ENCODE measurements around the gene C1orf226.

C1orf226 gene

DNA sequence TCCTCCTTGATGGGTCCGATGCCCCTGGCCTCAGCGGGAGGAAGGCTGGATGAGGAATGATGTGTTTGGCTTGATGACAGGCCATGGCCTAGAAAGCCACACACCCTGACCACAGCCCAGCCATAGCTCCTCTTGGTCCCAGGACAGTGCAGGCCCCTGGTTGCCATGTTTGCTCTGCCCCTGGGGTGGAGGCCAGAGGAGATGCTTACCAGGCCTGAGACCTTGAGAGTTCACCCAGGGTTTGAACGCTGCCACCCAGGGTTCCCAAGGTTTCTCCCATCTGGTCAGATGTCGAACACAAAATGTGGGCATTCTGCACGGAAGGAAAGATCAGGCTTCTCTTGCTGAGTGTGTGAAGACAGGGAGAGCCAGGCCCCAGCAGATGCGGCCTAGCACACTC lies 2.6 kb downstream of the C1orf226 start:
- DNase-seq (ENCODE audit: low read depth in 2 of 3, low spot score in 2 of 3): no peak

DNA sequence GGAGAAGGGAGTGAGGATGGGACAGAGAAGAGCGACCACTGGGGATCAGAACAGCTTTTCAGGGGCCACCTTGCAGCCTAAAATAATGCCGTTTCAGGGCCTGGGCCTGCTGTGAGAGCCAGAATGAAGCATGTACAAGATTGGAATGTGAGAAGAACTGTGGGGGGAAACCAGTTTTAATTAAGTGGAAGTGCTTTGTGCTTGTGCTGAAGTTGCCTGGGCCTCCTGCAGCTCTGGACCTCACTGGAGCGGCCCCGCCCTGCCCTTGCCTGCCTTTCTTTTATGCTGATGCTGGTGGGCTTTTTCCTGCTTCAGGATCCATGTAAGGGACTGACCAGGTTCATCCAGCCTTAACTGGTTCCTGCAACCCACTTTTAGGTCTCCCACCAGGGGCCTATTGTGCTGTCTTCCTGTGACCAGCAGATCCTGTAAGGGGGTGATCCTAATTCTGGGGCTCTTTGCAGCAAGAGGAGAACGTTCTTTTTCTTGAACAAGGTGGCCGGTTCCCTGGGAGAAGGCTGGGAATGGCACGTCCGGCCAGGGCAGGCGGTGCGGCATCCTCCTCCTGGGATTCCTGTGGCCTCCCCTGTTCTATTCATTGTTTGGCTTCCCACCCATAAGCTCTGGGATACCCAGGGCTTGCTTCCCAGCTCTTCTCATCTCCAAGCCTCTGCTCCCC lies 3.2 kb downstream of the C1orf226 start:
- no peak for DNase-seq (ENCODE audit: low read depth in 2 of 3, low spot score in 2 of 3)

DNA sequence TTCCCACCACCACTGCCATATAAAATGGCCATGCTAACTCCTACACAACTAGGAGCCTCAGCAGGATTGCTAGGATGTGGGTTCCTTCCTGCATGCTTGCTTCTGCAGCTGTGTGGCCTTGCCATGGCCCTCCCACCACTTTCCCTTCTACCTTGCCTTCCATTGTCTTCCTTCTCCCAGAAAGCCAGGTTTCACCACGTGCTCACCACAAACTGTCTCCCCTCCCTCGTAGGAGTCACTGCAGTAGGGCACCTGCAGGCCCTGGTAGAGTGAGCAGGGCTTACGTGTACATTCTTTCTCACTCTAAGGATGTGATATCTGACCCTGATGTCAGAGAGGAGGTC lies 3.7 kb downstream of the C1orf226 start:
- no peak for DNase-seq (ENCODE audit: low read depth in 2 of 3, low spot score in 2 of 3)

DNA sequence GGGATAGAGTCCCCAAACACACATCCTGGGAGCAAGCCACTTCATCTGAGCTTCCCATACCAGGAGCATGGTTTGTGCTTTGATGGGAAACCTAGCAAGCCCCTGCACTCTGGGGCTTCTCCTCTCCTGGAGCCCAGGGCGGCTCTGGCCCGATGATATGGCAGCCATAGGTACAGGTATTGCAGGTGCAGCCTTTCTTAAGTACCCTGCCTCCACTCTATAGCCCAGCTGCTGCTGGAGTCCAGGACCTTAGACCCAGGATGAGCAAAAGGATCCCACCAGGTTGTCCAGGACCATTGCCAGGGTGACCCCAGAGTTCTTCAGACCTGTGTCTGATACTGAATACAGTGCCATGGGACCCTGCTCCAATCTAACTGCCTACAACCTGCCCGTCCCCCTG lies 4.2 kb downstream of the C1orf226 start:
- DNase-seq (ENCODE audit: low read depth in 2 of 3, low spot score in 2 of 3): no peak

DNA sequence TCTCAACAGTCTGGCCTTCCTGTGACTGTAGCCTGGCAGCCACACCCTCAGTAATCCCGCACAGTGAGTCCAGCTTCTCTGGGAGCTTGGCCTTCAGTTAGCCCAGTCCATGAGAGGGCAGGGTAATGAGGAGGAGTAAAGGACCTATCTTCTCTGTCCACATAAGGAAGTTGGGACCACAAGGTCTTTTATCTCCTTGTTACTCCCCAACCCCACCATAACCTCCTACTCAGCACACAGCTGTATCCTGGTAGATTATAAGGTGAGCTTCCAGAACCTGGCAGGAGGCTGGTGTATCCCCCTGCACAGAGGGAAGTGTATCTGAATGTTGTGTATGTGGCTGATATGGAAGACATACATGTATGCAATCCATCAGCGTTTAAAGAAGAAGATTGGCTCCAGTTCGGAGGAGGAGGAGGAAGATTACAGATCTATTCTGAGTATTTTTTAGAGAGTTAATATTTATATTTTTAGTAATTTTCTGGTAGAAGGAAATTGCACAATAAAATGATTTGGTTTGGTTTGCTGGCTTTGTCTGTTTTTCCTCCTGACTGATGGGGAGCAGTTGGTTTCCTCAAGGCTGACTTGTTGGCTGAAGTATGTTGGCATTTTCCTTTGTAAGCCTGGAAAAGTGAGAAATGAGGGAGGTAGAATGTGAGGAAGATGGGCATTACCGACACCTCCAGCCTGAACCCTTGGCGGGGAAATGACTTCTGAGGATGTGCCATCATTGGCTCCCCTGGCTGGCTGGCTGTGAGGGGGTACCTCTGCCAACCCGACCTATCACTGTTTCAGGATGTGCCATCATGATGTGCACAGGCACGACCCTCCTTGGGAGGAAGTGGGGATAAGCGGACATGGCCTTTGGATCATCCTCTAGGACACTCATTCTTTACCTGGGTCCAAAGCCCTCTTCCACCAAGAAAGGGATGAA lies 5.0 kb downstream of the C1orf226 start:
- DNase-seq (ENCODE audit: low read depth in 2 of 3, low spot score in 2 of 3): no peak

DNA sequence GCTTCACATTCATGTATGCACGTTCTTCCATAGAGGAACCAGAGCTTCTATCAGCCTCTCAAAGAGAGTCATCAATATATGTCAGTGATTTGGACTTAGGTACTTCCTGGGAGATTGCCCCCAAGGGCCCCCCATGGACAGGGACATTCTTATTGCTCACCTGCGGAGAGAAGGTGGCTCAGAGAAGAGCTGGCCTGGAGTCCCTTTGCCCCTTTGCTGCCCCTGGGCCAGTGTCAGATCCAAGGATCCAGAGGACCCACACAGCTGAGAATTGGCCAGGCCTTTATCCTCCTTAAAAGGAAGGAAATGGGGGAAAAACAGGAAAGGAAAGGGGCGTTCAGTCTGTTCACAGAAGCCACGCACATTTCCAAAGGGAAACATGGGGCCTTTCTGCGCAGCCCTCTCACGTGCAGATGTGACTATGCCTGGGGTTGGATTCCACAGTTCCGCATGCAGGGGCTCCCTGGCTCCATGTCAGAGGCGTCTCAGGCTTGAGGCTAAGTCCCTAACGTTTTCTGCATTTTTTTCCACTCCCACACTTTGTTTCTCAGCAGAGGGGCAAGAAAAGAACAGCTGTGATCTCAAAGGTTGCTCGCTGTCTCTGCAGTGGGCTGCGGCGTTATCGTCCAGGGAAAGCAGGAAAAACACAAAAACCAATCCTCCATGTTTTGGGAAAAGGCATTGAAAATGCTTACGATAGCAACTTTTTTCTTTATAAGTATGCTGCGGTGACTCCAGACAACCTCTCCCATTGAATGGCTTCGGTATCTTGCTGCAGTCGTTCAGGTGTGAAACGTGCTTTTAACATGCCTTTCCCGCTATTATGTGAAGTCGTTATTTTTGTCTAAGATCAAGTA lies 5.9 kb downstream of the C1orf226 start:
- DNase-seq (ENCODE audit: low read depth in 2 of 3, low spot score in 2 of 3): no peak

DNA sequence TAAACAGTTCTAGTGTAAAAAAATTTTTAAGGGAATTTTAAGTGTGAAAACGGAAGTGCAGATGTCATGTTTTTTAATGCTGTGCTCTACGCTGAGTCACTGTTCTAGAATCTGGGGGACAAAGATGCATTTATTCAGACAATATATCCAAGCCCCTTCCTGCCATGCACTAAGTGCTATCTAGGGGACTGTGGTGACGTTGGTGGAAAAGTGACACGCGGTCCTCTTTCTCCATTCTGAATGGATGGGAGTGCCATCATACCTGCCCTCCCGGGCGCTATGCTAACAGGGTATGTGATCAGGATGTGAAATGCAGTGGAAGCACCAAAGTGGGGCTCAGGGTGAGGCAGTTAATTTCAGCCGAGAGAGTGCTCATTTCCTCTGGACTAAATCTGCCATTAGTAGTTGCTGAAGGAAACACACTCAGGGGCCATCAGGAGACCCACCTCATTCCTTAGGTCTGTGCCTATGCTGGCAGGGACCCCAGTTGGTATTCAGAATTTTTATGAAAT lies 6.6 kb downstream of the C1orf226 start:
- DNase-seq (ENCODE audit: low read depth in 2 of 3, low spot score in 2 of 3): no peak

DNA sequence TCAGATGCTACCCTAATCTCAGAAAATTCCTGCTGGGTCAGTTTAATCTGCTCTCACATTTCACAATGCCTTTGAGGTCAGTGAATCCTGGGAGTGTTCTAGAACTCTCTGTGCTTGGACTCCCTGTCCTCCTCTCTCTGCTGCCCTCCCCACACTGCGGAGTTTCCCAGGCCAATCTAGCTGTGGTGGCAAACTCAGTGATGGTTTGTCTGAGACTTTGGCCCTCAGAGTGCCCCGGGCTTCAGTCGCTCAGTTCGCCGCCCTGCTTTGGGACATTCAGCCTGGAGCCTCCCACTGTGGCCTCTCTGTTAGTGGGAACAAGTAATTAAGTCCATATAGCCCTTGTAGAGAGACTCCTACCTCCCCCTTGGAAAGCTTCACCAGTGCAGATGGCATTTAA lies 7.1 kb downstream of the C1orf226 start:
- no peak for DNase-seq (ENCODE audit: low read depth in 2 of 3, low spot score in 2 of 3)

DNA sequence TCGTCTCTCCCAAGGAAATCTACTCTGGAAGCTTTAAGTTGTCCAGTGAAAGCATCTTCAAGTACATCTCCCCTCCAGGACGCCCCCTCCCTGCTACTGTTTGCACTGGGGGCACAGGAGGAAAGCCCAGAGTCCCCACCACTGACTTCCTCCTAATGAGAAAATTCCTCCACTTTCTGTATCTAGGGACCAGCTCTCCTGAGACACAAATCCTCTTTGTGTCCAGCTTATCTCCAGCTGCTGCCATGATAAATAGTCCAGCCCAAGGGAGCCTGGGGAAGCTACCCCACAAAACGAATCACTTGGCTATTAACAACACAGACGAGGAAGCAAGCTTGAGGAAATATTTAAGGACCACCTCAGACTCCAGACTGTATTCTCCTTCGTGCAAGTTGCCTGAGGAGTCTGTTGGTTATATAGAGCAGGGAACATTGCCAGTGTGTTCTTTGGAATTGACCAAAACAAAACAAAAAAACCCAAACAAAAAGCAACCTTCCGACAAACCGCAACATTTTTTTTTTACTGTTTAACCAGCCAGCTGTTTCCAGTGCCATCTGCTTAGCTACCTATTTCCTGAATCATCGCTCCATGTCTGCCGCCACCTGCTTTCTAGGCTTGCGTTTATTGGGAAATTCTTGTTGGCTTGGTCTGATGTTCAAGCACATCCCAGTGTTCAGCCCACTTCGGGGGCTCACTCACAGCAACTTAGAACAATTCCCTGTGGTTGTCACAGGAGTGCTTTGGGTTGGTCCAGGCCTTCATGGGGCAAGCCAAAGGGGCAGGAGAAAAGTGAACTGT lies 7.7 kb downstream of the C1orf226 start:
- DNase-seq (ENCODE audit: low read depth in 2 of 3, low spot score in 2 of 3): no peak

DNA sequence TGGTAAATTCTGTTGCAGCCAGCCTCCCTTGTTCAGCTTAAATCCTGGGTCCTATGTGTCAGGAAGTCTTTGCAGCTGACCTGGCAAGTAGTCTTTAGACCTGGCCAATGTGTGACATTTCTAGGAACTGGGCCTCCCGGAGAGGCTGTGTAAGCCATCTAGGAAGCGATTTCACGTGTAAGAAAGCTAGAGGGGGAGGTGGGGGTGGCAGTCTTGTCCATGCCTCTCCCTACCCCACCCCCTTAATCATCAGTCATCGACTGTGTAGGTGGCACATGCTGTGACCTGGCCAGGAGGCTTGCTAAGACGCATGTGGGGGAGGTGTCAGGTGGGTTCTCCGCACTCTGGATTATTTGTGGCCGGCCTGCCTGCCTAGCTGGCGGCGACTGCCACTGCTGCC lies 8.4 kb downstream of the C1orf226 start:
- no peak for DNase-seq (ENCODE audit: low read depth in 2 of 3, low spot score in 2 of 3)

DNA sequence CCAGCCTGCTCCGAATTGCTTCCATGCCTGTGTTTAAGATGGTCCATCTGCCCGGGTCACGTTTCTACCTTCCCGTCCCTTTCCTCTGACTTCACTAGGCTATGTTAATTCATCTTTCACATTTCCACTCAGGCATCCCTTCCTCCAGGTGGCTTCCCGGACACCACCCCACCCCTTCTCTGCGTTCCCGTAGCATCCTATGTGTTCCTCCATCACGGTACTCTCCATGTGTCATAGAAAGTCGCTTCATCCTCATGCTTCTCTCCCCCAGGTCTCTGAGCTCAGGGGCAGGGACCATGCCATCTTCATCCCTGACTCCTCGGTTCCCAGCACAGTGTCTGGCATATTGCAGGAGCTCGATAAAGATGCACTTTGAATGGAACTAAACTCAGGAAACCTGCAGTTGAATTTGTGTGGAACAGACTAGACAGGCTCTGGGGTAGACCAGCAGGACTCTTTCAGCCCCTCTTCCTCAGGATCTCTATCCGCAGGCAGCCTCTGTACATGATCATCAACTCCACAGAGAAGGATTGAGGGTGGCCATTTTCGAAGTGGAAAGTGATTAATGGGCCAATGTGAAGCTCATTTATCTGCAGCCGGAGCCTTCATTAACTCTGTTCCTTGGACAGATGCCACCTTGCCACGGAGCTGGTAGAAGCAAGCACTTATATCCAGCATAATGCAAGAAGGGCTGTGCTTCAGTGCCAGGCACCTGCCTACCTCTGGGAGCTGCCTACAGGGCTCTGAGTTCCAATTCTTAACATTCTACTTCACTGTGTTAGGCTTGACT lies 9.1 kb downstream of the C1orf226 start:
- no peak for DNase-seq (ENCODE audit: low read depth in 2 of 3, low spot score in 2 of 3)

DNA sequence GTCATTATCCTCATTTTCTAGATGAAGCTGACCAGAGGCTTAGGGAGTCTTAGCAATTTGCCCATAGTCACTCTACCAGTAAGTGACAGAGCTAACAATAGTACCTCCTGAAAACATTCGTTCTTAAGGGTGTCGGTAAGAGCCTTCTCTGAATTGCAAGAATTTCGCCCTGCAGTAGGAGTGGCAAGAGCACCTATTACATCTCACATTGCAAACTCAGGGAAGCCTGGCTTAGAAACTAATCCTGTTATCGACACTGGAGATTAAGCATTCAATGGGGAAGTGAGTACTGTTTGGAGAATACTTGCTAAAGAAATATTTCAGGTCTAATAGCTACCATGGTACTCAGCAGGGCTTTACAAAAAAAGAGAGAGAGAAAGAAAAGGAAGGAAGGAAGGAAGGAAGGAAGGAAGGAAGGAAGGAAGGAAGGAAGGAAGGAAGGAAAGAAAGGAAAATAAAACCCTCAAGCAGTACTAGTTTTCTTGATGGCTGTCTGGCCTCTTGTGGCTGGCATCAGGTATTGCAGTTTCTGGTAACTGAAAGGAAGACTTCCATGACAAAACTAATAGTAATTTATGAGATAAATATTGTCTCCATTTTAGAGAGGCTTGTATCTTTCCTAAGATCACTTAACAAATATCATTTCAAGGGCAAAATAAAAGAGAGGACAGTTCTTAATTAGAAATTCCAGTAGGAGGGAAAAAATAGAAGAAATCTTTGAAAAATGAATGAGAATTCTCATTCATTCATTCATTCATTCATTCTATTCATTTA lies 10.4 kb downstream of the C1orf226 start:
- no peak for DNase-seq (ENCODE audit: low read depth in 2 of 3, low spot score in 2 of 3)

DNA sequence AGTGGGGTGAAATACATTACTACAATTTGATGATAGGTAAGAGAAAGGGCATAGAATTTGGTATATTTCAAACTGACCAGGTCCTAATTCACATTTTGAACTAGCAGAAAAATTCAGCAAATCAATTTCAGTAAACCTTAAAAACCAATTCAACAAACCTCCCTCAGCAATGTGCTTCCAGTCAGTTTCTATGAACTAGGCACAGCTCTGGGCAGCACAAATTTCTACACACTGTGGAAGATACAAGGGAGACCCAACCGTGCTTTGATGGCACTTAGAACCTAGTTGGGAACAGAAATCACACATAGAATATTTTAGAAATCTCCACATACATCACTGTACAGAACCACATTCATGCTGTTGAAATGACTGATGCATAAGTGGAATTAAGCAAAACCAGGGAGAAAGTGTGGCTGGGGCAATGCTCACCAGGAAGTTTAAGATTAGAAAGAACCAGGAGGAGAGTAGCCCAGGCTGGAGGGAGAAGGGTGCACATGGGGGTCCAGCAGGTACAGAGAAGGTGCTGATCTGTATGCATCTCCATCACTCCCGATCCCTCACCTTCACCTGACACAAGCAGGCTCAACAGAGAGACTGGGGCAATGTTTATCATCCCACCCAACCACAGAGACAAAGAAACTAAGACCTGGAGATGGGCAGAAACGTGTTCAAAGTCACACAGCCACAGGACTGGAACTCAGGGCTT lies 14.8 kb downstream of the C1orf226 start:
- DNase-seq (ENCODE audit: low read depth in 2 of 3, low spot score in 2 of 3): no peak

DNA sequence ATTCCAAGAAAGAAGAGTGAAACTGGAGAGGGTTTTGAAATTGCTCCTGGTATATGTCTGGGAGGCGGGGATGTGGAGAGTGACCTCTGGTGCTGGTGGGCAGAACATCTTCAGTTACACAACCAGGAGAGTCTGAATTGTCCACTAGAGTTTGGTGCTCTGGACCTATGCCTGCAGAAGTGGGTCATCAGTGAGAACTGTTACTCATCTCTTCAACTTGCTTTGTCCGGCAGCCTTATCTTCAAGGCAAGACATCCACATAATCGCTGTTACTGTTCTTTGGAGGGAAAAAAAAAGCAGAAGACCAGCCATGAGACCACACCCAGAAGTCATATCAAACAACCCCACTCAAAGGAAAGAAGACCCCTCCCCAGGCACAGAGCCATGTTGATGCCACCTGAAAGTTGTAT lies 15.5 kb downstream of the C1orf226 start:
- no peak for DNase-seq (ENCODE audit: low read depth in 2 of 3, low spot score in 2 of 3)

DNA sequence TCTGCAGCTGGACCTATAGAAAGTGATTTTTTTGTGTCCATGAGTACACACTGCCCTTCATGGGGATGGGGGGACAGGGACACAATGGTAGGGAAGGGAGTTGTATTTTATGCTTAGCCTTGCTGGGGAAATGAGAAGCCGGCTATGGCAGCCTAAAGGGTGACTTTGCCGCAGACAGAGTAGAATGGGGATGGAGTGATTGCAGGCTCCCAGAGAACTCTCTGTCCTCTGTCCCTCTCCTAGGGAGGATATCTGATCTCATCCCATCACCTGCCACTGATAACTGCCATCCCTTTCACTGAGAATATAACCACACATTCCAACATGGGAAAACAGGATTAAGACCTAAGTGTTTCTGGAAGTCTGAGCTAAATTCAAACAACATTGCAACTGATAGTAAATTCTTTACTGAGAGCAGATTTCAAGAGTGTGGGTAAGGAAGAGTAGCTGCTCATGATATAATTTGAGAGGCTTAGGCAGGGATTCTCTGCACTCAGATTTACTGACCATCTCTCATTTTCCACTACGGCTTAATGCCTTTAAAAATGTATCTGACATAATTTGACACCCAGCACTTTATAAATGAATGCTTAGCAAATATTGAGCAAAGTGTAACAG lies 16.5 kb downstream of the C1orf226 start:
- DNase-seq (ENCODE audit: low read depth in 2 of 3, low spot score in 2 of 3): no peak

DNA sequence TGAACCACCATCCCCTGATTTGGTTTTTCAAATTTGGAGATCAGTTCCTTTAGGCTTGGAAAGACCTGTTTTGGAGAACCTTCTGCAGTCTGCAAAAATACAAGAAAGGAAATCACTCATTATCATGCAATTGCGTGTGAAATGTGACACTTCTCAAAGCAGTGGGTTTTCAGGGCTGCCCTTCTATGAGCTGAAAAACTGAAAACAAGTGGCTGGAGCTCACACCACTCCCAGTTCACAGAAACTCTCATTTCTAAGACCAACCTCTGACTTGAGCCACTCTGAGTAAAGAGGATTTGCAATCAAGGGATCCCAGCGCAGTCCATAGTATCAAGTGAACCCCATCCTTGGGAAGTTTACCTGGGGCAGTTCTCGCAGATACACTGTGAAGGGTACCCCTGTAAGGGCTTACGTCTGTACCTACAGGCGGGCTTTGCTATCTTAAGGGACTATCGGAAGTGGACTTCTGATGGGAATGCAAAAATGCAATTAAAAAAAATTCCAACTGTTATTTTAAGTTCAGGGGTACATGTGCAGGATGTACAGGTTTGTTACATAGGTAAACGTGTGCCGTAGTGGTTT lies 17.6 kb downstream of the C1orf226 start:
- DNase-seq (ENCODE audit: low read depth in 2 of 3, low spot score in 2 of 3): no peak

DNA sequence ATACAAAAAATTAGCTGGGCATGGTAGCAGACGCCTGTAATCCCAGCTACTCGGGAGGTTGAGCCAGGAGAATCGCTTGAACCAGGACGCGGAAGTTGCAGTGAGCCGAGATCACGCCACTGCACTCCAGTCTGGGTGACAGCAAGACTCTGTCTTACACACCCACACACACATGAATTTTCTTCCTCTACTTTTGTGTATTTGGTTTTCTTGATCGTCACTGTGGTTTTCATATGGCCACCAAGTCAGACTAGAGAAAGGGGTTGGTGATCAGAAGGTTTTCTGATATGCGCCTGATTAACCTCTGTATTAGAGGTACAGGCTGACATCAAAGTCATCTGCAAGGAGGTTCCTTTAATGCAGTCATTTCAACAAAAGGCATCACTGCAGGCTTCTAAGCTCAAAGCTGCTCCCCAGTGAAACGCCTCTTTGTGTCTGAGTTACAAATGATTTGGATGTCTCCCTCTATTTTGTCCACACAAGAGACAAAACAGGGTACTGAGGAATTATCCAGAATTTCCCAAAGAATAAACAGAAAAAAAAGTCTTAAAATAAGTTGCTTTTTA lies 19.3 kb downstream of the C1orf226 start:
- no peak for DNase-seq (ENCODE audit: low read depth in 2 of 3, low spot score in 2 of 3)

Measured in activated CD8-positive, alpha-beta memory T cell treated with anti-CD3 and anti-CD28 coated beads for 48 hours (primary cell).